ENCODE data around the gene GNAQ.

Gene GNAQ

GRCh38 chr9:77945798-77946197 is 85.8 kb downstream of the GNAQ start:
- TF ChIP-seq ZFX (IDR thresholded peaks at IDR 0.05; ENCODE audit: borderline replicate concordance) (no peak), CTCF (IDR thresholded peaks at IDR 0.05) (no peak)
- H3K27ac ChIP-seq = no peak overlapping the region

- no peak for TF ChIP-seq ZFX (IDR thresholded peaks at IDR 0.05; ENCODE audit: borderline replicate concordance)
- TF ChIP-seq CTCF (IDR thresholded peaks at IDR 0.05) = no peak
- H3K27ac ChIP-seq = no peak overlapping the region
Measured at GRCh38 chr9:77944556-77945243, 86.9 kb downstream of the GNAQ start.

- H3K27ac ChIP-seq = no peak overlapping the region
- no peak for TF ChIP-seq ZFX (IDR thresholded peaks at IDR 0.05; ENCODE audit: borderline replicate concordance)
Measured at GRCh38 chr9:77943057-77943456, 88.6 kb downstream of the GNAQ start.

GRCh38 chr9:77939149-77939668 is 92.4 kb downstream of the GNAQ start:
- H3K27ac ChIP-seq = no peak overlapping the region

GRCh38 chr9:77938163-77938562 is 93.4 kb downstream of the GNAQ start:
- TF ChIP-seq CTCF (IDR thresholded peaks at IDR 0.05) = no peak
- no peak for TF ChIP-seq ZFX (IDR thresholded peaks at IDR 0.05; ENCODE audit: borderline replicate concordance)
- no peak overlapping the region for H3K27ac ChIP-seq

More at GRCh38 chr9:77939149-77939668, 92.4 kb downstream of the GNAQ start:
- TF ChIP-seq ZFX (IDR thresholded peaks at IDR 0.05; ENCODE audit: borderline replicate concordance) (no peak), CTCF (IDR thresholded peaks at IDR 0.05) (no peak)

GRCh38 chr9:77935974-77936373 is 95.6 kb downstream of the GNAQ start:
- no peak overlapping the region for H3K27ac ChIP-seq

GRCh38 chr9:77935211-77935610 is 96.4 kb downstream of the GNAQ start:
- TF ChIP-seq ZFX (IDR thresholded peaks at IDR 0.05; ENCODE audit: borderline replicate concordance) = no peak
- no peak for TF ChIP-seq CTCF (IDR thresholded peaks at IDR 0.05)
- no peak overlapping the region for H3K27ac ChIP-seq

More at GRCh38 chr9:77935974-77936373, 95.6 kb downstream of the GNAQ start:
- TF ChIP-seq CTCF (IDR thresholded peaks at IDR 0.05) = no peak
- TF ChIP-seq ZFX (IDR thresholded peaks at IDR 0.05; ENCODE audit: borderline replicate concordance) = no peak

Data from 22Rv1 (cell line).